Globus pallidus (tissue), 1 donor: ENCODE results near the gene MRTFA.
"Not testable (repeated sequence)": the region's sequence is repeated elsewhere in the genome, so short reads cannot be mapped to it uniquely, and the experiment has no call there.

Source experiments
- DNase-seq: peaks from one replicate; pipeline ENCODE4 v3.0.0-alpha.2; 2015; ENCODE audit warnings: low spot score

The MRTFA gene

DNA sequence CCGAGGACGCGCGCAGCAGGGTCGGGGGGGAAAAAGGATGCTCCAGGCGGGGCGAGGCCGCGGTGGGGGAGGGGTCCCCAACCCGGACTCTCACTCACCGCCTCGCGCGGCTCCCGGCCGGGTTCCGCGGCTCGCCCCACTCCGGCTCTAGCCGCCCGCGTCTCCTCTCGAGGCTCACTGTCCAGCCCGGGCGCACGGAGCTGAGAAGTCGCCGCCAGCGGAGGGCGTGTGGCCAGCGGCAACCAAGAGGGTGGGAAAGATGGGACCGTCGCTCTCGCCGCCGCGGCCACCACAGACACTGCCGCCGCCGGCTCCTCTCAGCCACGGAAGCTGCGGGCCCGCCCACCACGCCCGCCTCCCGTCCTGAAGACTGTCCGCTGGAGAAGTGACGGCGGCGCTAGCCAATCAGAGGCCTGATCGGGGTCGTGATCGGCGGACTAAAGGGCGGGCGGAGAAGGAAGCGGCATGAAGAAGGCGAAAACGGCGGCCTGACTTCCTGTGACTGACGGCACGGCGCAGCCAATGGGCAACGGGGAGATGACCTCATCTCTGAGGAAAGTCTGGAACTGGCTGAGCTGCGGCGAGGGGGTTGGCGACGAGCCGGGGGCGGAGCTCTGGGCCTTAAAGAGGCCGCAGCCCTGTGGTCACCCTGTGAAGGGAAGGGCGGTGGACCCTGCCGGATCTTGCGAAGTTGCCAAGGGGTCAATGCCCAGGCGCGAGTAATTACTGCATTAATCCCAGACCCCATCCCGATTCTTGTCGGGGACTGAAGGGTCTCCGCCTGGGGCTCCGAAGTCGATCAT is at the start of gene MRTFA:
Gene MRTFA, minus strand, starts transcription at position 340 of the 803 bp plus-strand sequence.
- DNase-seq = peak; percentile 100

DNA sequence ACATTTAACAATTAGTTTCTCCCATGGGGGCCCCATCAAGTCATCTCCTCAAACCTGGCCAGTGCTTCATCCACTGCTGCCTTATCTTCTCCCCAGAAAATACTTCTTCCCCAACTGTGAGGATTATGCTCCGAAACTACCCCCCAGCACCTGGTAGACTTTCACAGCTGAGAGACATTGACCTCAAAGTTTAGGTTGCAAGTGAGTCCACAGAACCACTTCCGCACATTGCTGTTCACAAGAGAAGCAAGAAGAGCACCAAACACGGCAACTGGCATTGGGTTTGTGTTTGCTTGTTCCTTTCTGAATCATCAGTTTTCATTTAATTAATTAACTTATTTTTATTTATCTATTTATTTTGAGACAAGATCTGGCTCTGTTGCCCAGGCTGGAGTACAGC is 48.9 kb upstream of the MRTFA start:
- no peak for DNase-seq

DNA sequence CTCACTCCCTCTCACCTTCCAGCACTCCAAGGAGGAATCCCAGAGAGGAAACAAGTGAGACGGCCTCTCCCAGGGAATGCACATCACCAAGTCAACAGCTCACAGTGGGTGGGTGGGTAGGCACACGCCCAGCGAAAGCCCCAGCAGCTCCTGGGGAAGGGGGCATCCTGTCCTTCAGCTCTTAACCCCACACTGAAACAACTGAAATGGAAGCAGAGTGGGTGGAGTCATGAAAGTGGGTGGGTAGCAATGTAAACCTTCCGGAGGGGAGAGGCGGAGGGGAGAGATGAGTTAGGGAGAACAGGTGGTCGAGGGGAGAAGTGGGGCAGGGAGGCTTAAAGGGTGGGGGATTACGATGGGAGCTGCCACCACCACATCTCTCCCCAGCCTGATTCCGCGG is 48.2 kb upstream of the MRTFA start:
- DNase-seq = no peak

DNA sequence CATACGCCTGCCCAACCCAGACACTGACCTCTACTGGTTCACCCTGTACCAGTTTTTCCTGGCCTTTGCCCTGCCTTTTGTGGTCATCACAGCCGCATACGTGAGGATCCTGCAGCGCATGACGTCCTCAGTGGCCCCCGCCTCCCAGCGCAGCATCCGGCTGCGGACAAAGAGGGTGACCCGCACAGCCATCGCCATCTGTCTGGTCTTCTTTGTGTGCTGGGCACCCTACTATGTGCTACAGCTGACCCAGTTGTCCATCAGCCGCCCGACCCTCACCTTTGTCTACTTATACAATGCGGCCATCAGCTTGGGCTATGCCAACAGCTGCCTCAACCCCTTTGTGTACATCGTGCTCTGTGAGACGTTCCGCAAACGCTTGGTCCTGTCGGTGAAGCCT is 44.9 kb upstream of the MRTFA start:
- no peak for DNase-seq

DNA sequence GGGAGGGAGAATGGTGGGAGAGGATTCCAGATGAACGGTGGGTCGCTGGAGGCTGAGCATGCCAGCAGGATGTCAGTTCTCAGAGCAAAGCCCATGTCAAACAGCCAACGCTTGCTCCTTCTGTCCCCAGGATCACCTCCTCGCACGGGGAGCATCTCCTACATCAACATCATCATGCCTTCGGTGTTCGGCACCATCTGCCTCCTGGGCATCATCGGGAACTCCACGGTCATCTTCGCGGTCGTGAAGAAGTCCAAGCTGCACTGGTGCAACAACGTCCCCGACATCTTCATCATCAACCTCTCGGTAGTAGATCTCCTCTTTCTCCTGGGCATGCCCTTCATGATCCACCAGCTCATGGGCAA is 44.3 kb upstream of the MRTFA start:
- DNase-seq = no peak

DNA sequence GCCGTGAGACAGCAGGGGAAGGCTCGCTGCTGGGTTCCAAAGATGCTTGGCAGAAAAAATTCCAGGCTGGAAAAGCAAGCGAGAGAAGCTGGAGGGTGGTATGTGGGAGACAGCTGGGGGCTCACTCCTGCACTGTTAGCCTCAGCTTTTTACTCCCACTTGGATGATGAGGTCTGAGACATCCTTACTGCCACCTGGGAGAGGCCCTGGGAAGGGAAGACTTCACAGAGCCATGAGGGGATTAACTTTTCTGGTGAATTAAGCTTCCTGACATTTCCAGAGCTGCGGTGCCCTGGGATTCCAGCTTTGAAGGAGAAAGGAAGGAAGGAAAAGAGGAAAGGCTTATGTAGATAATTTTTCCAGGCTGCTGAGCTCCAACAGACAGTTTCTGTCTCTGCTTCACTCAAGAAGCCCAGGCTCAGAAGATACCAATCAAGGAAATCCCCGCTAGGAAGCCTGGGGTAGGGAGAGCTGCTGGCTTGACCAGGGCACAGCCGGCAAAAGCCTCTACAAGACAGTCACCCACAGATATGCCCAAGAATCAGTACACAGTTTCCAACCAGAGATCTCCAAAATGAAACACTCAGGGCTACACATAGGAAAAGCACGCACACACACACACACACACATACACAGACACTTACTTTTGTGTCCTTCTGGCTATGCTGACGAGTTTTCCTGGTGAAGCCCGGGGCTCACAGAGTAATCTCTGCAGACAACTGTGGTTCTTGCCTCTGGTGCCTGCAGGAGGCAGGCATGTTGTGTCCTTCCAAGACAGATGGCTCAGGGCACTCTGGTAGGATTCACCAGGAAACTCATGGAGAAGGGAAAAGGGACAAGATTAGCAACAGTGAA is 43.7 kb upstream of the MRTFA start:
- DNase-seq = no peak

DNA sequence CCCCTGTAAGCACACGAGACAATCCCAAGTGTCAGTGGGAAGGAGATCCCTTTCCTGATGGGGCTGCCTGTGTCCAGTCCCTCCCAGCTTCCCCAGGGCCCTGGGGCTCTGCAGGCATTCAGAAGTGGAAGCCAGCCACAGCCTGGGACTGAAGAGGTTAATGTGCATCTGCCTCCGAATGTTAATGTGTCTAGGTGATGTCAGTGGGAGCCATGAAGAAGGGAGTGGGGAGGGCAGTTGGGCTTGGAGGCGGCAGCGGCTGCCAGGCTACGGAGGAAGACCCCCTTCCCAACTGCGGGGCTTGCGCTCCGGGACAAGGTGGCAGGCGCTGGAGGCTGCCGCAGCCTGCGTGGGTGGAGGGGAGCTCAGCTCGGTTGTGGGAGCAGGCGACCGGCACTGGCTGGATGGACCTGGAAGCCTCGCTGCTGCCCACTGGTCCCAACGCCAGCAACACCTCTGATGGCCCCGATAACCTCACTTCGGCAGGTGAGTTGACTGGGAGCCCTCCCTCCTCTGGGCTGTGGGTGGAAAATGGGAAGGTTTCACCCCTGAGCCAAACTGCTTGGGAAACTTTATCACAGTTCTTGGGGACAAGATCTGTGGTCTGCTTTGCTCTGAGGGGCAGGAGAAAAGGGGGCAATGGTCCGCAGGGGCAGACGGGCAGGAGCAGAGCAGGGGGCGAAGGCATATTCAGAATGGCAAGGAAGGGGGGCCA is 42.9 kb upstream of the MRTFA start, which contains the start of gene MCHR1:
Gene MCHR1, plus strand, starts transcription at position 236 of the 715 bp plus-strand sequence. Its CDS starts 169 bp downstream, at position 405.
- DNase-seq = no peak

DNA sequence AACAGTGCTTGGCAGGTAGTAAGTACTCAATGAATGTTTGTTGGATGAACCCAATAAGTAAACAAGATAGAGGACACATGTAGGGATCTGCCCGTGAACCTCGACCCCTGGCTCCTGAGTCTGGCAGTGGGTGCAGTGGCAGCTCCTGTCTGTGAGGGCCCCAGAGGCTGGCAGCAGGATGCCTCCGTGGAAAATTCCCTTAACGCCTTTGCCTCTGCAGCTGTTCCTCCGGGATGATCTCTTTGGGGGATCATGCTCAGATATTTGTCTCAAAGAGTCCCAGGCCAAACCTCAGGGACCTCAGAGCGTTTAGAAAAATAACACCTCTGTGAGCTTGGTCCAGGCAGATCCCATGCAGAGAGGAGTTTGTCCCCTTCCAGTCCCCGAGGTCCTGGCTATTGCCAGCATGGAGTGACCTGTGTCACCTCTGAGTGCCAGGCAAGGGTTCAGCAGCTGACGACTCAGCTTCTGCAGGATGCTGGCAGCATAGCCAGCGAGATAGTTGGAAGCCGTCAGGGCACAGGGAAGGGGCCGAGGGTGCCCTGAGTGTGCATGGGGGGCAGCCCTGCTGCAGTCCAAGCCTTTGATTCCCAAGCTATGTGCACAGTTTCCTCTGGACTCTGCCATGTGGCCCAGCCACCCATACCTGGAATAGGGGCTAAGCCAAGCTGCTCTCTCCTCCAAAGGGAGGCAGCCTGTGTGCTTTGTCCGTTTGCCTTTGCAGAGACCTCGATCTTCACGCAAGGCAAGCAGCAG is 42.2 kb upstream of the MRTFA start:
- no peak for DNase-seq

DNA sequence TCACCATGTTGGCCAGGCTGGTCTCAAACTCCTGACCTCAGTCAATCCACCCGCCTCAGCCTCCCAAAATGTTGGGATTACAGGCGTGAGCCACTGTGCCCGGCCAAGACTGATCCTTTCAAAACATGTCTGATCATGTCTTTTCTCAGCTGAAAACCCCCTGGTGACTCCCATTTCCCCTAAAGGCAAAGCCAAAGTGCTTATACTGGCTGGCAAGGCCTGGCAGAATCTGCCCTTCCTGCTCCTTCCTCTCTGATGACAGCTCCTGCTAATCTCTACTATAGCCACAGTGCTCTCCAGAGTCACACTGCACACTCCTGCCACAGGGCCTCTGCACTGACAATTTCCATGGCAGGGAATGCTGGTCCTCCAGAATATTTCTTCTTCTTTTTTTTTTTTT is 40.1 kb upstream of the MRTFA start:
- no peak for DNase-seq

DNA sequence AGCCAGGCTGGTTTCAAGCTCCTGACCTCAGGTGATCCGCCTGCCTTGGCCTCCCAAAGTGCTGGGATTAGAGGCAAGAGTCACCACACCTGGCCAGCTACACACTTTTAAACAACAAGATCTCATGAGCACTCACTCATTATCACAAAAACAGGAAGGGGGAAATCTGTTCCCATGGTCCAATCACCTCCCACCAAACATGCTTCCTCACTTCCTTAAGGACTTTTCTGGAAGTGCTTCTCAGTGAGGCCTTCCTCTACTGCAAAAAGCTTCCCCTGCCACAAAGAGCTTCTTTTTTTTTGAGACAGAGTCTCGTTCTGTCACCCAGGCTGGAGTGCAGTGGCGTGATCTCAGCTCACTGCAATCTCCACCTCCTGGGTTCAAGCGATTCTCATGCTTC is 39.6 kb upstream of the MRTFA start:
- DNase-seq = not testable (repeated sequence)

DNA sequence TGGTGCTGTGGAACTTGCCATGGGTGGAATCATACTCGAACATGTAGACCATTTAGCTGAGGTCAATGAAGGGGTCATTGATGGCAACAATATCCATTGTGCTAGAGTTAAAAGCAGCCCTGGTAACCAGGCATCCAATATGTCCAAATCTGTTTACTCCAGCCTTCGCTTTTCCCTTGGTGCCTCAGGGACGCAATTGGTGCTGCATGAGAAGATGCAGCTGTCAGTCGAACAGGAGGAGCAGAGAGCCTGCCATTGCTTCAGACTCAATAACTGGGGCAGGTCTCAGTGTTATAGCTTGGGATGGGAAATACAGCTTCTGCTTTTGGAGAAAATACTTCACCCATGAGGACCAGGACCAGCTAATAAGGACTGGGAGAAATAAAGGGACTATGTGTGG is 37.8 kb upstream of the MRTFA start:
- no peak for DNase-seq

DNA sequence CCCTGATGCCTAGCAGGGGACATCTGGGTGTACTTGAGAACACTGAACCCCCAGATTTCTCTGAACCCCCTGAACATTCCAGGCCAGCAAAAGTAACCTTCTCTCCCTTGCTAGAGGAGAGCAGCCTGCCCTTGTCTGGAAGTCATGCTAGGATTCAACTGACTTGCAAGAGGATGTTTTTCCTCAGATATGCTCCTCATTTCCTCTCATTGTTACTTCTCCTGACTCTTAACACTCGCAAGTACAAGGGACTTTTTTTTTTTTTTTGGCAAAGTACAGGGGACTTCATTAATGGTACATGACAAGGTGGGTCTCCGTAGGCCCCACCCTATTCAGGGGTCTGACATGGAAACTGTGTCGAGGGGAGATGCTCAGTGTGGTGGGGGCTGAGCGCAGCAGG is 36.5 kb upstream of the MRTFA start:
- DNase-seq = no peak

DNA sequence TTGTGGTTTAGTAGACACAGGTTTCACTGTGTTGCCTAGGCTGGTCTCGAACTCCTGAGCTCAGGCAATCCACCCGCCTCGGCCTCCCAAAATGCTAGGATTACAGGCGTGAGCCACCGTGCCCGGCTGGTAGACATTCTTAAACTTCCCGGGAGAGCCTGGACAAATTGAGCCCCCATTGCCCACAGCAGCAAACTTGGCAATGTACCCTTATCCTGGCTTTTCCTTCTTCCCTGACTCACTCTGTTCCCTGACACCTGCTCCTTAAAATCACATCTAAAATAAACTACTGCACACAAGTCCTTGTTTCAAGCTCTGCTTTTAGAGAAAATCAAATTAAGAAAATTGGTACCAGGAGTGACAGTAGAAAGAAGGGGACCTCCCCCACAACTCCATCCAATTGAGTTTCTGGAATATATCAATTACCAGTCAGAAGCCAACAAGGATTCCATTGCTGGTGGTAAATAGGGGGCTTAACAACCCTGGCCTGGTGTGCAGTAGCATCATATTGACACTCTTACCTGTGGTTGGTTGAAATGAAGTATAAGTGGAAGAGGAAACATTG is 35.4 kb upstream of the MRTFA start:
- no peak for DNase-seq

DNA sequence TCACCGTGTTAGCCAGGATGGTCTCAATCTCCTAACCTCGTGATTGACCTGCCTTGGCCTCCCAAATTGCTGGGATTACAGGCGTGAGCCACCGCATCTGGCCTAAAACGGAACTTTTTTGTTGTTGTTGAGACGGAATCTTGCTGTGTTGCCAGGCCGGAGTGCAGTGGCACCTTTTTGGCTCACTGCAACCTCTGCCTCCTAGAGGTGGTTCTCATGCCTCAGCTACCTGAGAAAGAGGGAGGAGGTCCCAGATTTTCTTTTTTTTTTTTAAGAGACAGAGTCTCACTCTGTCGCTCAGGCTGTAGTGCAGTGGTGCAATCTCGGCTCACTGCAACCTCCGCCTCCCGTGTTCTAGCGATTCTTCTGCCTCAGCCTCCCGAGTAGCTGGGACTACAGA is 34.9 kb upstream of the MRTFA start:
- DNase-seq = no peak

DNA sequence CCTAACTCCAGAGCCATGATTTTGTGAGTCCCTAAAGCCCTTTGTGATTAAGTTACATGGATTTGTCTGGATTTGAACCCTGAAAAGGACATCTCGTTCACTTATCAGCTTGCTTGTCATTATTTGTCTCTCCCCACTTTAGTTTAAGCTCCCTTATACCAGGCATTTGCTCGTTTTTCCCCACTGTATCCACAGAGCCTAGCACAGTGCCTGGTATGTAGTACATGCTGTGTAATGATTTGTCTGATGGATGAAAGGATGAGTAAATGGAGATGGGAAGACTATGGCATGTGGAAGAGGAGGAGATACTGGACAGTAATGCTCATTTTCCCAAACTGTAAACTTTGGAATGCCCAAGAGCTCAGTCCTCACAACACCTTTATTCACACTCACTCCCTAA is 33.5 kb upstream of the MRTFA start:
- no peak for DNase-seq

DNA sequence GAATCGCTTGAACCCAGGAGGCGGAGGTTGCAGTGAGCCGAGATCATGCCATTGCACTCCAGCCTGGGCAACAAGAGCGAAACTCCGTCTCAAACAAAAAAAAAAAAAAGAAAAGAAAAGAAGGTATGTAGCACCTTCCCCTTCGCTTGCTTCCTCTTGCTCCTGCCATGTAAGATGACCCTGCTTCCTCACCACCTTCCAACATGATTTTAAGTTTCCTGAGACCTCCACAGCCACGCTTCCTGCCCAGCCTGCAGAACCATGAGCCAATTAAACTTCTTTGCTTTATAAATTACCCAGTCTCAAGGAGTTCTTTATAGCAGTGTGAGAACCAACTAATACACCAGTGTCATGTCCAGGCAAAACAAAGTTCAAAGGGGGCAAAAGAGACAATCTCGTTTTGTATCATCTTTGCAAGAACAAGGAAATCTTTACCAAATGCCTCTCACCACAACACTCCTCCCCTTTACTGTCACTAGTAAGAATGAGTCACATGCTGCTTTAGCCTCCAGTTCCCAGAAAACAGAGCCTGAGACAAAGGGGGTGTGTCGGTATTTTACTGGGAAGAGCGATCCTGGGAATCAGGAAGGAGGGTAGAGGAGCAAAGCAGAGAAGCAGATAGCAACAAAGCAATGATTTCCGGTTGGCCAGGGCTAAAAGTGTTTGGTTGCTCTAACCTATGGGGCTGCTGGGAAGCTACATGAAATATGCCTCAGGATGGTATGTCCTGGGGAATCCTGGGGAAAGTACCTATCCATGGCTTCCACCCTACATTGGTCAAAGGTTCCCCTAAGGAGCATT is 32.3 kb upstream of the MRTFA start:
- no peak for DNase-seq

DNA sequence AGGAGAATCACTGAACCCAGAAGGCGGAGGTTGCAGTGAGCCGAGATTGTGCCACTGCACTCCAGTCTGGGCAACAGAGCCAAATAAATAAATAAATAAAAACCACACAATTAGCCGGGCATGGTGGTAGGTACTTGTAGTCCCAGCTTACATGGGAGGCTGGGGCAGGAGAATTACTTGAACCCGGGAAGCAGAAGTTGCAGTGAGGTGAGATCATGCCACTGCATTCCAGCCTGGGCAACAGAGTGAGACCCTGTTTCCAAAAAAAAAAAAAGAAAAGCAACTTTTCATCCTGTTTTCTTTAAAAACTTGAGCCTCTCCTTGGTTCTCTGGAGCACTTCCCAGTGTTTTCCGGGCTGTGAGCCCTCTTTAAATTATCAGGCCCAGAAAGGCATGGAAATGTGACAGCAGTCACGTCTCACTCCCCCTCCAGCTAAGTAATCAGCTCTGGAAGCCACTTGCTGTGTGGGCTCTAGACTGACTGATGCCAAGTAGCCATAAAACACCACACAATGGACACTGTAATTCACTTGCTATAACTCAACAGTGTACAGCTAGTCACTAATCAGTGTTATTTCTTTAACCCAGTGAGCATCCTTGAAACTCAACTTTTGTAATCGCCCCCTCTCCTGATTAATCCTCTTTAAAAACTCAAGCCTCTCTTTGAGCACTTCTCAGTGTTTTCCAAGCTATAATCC is 29.8 kb upstream of the MRTFA start:
- peak; percentile 53 for DNase-seq

DNA sequence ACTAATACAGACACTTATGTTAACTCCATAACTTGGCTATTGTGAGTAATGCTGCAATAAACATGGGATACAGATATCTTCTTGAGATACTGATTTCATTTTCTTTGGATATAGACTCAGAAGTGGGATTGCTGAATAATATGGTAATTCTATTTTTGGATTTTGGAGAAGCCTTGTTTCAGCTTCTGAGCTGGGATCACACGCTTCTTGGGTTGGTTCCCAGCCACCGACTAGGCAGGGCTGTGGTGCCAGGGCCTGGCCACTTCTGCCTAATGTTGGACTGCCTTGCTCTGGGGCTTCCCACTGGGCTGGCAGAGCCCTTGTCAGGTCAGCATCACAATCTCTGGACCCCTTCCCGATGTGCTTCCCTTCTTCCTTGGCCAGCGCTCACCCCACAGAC is 28.8 kb upstream of the MRTFA start:
- DNase-seq = peak; percentile 55

DNA sequence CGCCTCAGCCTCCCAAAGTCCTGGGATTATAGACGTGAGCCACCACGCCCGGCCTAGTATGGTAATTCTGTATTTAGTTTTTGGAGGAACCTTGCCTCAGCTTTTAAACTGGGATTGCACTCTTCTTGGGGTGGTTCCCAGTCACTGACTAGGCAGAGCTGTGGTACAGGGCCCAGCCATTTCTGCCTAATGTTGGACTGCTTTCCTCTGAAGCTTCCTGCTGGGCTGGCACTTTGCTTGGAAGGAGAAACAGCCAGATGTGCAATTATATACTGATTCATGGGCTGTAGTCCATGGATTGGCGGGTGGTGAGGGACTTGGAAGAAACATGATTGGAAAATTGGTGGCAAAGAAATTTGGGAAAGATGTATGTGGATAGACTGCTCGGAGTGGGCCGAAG is 25.2 kb upstream of the MRTFA start:
- DNase-seq = no peak

DNA sequence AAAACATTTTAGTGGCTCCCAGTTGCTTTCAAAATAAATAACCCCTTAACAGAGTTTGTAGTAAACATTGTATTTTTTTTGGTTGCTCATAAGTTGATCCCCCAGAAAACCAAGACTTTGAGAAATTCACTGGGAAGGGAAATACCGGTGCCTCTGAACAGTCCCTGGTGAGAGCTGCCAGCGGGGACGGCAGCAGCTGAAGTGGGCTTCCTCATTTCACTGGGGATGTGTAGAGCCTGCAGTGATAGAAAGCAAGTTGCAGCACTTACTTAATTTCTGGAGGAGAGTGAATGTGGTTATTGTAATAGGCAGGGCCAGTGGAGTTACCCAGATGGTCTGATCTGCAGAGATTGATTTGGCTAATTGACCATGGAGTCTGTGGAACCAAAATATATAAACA is 24.2 kb upstream of the MRTFA start:
- no peak for DNase-seq
